Fibroblast of villous mesenchyme (primary cell): Measurements from ENCODE around the gene SORCS2. TPM values are rescaled to one million over a fixed set of nuclear protein-coding genes. Genes with fewer than 3 reads are reported as not detected.
A peak's percentile ranks its signal among the peaks of the same experiment; 100 is the strongest.

ENCODE experiments used
- DNase-seq: peaks from one replicate; pipeline ENCODE4 v3.0.0-alpha.2; 2010; ENCODE audit warnings: low read depth
- H3K4me3 ChIP-seq: 2 replicates; pipeline ENCODE4 v1.5.1; 2011; ENCODE audit warnings: low read depth, mild to moderate bottlenecking, low read length
- total RNA-seq: library from RNA; depleted of rRNA; stranded (reverse); fragments of >200 nt; gene quantifications from 2 replicates; pipeline ENCODE4 v1.2.3, GENCODE V29; 2012
- TF ChIP-seq, protein P1 (sequence below): IDR thresholded peaks from 2 replicates; pipeline ENCODE4 v1.5.1; 2012; ENCODE audit warnings: low read depth, mild to moderate bottlenecking, low read length; ENCODE audit not compliant: insufficient read depth

The SORCS2 gene
- total RNA-seq, 1 donor, result under 0.01 TPM

DNA sequence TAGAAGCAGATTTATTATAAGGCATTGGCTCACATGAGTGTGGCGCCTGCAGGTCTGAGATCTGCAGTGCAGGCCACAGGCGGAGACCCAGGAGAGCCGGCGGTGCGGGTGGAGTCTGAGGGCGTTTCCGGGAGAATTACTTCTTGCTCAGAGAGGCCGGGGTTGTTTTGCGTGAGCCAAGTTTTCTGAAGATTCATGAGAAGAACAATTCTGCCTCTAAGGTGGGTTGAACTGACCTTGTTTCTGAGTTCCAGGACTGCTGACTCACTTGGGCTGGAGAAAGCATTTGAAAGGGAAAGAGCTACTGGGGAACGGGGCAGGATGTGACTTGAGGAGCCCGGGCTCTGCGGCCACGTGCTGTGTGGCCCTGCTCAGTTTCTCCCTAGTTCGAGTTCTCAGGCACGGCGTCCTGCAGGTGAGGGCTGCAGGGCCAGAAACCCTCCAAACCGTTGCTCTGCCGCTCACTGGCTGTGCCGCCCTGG lies 36.7 kb upstream of the SORCS2 start:
- TF ChIP-seq, protein P1, sequence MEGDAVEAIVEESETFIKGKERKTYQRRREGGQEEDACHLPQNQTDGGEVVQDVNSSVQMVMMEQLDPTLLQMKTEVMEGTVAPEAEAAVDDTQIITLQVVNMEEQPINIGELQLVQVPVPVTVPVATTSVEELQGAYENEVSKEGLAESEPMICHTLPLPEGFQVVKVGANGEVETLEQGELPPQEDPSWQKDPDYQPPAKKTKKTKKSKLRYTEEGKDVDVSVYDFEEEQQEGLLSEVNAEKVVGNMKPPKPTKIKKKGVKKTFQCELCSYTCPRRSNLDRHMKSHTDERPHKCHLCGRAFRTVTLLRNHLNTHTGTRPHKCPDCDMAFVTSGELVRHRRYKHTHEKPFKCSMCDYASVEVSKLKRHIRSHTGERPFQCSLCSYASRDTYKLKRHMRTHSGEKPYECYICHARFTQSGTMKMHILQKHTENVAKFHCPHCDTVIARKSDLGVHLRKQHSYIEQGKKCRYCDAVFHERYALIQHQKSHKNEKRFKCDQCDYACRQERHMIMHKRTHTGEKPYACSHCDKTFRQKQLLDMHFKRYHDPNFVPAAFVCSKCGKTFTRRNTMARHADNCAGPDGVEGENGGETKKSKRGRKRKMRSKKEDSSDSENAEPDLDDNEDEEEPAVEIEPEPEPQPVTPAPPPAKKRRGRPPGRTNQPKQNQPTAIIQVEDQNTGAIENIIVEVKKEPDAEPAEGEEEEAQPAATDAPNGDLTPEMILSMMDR, result no peak
- DNase-seq, result peak; percentile 33

DNA sequence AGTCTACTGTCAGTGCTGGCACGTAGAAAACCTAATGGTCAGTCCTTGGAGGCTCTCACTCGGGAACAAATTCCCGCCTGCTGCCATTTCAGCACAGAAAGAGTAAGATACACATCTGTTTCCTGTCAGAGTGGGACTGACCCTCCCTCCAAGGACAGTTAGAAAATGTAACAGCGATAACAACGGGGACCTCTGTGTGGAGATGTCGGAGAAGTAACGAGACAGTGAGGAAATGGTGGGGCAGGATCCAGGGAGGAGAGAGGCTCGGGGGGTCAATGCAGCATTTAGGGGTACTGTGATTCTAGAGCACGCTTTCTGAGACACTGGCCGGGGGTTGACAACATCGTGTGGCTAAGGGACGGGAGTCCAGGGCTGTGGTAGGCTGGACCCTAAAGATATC lies 36.0 kb upstream of the SORCS2 start:
- TF ChIP-seq, protein P1, result no peak
- no peak overlapping the region for H3K4me3 ChIP-seq
- DNase-seq, result no peak

More for the DNA sequence above, 36.7 kb upstream of the SORCS2 start:
- no peak overlapping the region for H3K4me3 ChIP-seq

DNA sequence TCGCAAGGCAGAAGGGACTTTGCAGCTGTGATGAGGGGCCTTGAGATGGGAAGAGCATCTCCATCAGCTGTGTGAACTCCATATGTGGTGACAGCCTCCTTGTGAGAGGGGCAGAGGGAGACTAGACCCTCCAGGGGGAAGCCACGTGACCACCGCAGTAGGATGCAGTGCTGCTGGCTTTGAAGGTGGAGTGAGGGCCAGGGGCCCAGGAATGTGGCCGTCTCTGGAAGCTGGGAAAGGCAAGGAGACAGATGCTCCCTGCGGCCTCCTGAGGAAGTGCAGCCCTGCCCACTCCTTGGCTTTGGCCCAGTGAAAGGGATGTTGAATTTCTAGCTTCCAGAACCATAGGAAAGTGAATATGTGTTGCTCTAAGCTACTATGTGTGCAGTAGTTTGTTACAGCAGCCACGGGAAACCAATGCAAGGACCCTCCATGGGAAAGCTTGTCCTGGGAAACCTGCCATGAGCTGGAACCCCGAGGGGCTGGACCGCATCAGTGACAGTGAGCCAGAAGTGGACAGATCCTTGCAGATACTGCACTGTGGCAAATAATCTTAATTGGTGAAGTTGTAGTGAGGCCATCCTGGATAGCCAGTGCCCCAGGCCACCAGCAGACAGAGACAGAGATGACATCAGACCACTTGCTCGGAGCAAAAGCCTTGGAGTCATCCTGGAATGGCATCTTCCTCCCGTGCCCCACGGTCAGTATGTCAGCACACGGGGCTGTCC lies 35.4 kb upstream of the SORCS2 start:
- H3K4me3 ChIP-seq, result no peak overlapping the region
- TF ChIP-seq, protein P1, result peak; percentile 65
- DNase-seq, result peak; percentile 19

DNA sequence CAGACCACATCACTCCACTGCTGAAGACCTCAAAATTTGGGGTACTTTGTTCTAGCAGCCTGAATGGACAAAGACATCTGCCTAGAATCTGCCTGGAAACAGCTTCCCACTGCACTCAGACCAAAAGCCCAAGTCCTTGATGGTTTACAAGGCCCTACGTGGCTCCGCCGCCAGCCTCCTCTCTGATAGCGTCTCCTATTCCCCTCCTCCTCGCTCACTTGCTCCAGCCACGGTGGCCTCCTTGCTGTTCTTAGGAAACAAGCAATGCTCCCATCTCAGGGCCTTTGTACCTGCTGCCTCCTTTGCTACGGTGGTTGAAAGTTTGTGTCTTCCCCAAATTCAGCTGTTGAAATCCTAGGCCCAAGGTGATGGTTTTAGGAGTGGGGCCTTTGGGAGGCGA lies 34.7 kb upstream of the SORCS2 start:
- DNase-seq, result no peak
- TF ChIP-seq, protein P1, result no peak

DNA sequence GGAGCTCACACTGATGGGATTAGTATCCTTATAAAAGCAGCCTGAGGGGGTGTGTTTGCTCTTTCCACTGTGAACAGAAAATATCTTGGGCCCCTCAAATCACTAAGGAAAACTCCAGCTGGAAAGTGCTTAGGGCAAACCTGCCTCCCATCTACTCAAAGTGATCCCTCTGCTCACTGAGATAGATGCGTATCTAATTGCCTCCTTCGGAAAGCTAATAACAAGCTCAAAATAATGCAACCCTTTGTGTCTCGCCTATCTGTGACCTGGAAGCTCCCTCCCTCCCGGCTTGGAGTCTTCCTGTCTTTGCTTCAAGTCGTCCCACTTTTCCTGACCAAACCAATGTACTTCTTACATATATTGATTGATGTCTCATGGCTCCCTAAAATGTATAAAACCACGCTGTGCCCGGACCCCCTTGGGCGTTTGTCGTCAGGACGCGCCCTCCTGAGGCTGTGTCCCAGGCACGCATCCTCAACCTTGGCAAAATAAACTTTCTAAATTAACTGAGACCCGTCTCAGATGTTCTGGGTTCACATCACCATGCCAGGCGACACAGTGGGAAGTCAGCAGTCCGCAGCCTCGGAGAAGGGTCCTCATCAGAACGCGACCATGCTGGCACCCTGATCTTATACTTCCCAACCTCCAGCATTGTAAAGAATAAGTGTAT lies 34.1 kb upstream of the SORCS2 start:
- no peak overlapping the region for H3K4me3 ChIP-seq
- no peak for DNase-seq
- TF ChIP-seq, protein P1, result no peak

More for the DNA sequence above, 34.7 kb upstream of the SORCS2 start:
- H3K4me3 ChIP-seq, result no peak overlapping the region

DNA sequence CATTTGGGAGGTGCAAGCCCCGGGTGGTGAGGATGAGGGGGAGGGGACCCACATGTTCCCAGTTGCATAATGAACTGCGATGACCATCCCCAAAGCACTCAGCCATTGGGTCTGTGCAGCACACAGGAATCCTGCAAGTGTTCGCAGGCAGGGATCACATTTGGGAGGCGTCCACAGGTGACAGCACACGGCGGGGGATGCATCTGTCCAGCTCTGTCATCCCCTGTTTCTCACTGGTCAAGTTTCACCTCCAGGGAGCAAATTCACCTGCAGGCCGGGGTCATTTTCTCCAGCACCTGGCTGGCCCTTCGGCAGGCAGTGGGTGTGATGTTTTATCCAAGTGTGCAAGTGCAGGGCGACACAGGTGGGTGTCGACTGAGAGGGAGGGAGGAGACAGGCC lies 33.3 kb upstream of the SORCS2 start:
- no peak for DNase-seq
- no peak overlapping the region for H3K4me3 ChIP-seq
- TF ChIP-seq, protein P1, result no peak
